Measurements from ENCODE around the gene ALDH7A1.
"Not testable (repeated sequence)": the region's sequence is repeated elsewhere in the genome, so short reads cannot be mapped to it uniquely, and the experiment has no call there.

The ALDH7A1 gene

DNA sequence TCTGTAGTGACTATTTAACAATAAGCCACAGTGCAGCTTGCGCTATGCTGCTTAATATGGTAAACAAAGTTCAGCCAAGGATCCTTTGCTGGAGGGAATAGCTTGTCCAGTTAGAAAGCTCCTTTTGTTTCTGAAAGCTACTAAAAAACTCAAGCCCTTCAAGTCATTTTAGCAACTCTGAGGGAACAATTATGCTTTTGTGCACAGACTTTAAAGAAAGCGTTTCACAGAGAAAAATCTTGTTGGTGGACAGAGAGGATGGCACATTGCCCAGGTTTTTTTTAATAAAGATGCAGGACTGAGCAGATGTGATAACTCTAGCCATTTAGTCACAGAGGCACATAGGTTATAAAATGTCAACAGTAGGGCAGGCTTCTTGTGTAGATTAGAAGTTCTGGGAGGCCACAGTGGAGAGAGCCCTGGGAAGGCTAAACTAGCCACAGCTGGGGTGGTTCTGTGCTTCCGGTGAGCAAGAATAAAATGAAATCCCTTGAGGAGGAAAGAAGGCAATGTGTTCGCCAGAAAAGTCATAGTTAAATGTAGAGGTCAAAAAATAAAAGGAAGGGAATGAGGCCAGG lies 63.4 kb downstream of the ALDH7A1 start:
- DNase-seq, result no peak

DNA sequence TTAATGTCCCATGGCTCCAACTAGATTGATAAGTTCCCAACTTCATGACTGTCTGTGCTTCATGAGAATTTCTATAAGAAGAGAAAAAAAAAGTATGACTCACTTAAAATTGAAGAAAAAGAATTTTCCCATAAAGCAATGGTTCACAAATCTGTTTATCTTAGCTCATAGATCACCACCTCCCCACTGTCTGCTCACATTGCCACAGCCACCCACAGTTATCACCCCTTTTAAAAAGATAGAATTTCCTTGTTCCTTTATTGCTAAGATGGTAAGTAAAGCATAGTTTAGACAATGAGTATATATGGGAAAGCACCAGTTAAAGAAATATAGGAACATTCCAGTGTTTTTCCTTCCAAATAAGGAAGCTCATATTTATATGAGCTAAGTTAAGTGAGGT lies 67.1 kb downstream of the ALDH7A1 start:
- DNase-seq, result no peak

DNA sequence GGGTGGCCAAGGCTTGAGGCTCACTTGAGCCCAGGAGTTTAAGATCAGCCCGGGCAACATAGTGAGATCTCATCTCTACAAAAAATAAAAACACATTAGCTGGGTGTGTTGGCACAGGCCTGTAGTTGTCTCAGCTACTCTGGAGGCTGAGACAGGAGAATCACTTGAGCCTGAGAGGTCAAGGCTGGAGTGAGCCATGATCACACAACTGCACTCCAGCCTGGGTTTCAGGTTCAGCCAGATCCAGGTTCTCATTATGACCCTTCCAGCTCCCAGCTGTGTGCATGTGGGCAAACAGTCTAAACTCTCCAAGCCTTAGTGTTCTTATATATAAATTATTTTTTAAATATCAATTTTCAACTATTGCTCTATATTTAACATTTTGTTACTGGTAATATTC lies 67.9 kb downstream of the ALDH7A1 start:
- no peak for DNase-seq

DNA sequence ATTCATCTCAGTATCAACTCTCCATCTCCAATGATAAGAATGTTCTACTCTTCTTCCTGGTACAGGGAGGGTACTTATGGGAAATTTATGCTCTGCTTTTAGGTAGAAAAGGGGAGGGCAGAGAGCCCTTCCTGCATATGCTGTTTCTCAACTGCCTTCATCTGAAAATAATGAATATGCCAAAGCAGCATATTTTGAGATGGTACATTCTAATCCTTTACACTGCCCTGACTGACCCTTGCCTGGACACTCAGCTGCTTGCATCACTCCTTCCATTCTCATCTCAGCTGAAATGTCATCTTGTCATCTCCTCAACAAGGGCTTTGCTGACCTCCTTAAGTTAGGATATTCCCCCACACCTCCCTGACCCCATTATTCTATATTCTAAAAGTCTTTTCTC lies 68.5 kb downstream of the ALDH7A1 start:
- DNase-seq, result no peak

DNA sequence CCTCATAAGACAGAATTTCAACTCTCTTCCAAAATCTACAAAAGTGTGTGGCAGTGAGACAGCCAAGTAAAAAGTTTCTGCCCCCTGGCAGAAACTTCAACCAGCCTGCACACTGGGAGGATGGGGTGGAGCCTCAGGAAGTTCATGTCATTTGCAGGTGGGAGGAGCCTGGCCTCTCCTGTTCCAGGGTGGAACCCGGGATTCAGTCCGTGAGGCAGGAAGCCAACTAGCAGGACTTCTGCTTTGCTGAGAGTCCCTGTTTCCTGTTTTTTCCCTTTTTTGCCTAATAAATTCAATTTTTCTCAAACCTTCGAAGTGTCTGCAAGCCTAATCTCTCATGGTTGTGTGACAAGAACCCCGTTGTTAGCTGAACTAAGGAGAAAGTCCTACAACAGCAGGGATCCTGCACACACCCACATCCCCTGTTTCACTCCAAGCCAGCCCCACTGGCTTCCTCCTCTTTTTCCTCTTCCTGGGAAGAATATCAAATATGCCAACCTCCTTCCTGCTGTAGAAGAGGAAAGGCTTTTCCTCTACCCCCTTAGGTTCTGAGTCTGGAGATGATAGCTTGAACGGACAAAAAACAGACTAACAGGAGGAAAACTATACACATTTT lies 69.3 kb downstream of the ALDH7A1 start:
- DNase-seq, result no peak

DNA sequence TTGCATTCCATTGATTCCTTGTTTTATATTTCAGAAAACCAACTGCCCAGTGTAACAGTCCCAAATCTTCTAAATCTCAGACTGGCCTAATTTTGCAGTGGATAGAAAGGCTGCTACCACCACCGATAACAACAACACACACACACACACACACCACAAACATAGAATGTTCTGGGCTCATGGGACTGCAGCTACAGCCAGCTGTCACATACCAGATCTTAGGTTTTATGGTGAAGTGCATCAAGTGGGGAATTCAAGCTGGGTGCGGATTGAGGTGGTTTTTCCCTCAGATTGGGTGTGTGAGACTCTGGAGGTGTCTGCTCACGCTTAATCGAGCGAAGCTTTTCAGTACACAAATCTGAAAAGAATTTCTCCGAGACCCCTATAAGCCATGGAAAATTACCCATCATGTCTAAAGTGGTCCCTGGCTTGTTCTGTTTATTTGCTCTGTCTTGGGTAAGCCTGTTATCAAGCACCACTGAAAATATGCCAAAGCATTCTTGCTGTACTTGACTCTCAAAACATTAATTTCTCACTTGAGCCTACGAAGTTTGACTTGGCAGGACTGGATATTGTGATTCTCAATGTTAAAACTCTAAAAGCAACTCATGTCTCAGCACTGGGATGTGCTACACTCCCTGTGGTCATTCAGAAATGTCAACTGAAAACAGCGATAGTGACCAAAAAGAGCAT lies 71.1 kb downstream of the ALDH7A1 start:
- no peak for DNase-seq

DNA sequence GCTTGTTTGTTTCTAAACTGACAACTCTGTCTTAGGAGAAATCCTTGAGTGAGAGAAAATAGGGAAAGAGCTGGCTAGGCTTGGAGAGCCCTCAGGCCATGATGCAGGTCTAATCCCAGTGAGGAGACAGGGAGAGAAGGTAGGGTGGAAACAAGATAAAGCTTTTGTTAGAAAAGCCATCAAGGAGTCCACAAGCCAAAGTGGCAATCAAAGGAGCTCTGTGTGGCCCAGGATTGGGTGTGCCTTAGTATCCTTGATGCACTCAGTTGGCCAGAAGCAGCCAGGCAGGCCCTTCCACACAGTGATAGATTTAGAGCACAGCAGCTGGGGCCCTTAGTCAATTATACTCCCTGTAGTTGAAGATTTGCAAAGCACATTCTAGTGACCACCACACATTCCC lies 73.9 kb downstream of the ALDH7A1 start:
- no peak for DNase-seq

DNA sequence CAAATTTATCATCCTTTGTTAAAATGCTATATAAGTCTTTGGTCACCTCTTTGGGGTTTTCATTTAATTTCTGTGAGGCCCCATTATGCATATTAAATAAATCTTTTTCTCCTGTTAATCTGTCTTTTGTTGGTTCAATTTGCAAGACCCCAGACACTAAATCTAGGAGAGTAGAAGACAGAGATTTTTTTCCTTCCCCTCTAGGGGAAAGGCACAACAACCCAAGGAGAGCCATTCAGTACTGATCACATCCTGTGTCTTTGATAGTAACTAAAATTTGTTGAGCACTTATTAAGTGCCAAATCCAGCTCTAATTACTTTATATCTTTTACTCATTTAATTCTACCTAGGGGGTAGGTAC lies 74.4 kb downstream of the ALDH7A1 start:
- no peak for DNase-seq

DNA sequence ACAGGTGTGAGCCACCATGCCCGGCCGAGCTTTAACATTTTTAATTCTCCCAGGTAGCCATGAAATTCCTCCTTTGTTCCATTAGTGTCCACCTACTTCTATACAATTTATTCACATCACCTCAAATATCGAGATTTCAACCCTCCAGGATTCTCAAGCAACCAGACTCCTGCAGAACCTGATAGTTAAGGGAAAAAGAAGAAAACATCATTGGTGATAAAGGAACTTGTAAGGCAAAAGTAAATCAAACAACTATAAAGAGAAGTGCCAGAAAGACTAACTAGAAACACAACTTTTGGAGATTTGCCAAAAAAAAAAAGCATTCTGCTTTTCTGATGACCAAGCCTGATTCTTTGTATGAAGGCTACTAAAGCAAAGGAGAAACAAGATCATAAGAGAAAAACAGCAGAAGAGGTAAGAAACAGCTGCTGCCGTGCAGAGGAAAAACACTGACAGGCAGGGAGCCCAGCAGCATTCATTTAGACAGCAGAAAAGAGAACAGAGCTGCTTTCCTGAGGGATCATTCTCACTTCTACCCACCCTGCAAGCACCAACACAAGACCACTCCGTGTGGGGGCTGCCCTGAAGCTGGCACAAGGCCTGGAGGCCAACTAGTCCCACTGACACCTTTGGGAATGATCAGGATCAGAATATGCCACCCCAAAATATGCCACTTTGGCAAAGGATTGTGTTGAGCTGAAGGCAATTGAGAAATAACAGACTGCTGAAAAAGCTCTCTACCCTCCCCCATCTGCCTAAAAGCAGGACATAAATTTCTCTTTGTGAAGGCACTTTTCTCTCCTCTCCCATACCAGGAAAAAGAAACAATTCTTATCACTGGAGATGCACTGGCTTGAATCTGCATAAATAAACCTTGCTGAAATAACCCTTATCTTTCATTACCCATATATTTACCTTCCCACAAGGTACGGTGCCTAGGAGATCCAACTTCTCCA lies 75.1 kb downstream of the ALDH7A1 start:
- DNase-seq, result no peak

DNA sequence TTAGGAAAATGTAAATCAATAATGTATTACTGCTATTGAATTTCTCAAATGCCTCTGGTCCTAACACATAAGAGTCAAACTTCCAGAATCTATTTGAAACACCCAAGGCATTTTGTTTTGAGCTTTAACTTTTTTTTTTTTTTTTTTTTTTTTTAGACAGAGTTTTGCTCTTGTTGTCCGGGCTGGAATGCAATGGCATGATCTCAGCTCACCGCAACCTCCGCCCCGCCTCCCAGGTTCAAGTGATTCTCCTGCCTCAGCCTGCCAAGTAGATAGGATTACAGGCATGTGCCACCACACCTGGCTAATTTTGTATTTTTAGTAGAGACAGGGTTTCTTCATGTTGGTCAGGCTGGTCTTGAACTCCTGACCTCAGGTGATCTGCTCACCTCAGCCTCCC lies 75.8 kb downstream of the ALDH7A1 start:
- not testable (repeated sequence) for DNase-seq

DNA sequence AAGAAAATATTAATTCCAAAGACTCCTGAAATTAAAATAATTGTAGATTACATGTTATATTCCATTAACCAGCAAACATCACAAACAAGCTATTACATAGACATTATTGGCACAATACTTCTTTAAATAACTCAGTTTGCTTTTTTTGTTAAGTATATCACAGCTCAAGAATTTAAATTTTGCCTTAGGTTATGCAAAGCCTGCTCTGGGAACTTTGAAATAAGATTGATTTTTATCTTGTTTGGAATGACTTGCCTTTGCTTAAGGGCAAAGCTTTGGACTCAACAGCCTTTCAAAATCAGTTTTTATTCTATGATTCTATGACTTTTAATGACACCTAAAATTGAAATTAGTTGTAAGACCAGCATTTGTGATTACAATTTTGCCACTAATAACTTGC lies 78.2 kb downstream of the ALDH7A1 start:
- DNase-seq, result no peak

DNA sequence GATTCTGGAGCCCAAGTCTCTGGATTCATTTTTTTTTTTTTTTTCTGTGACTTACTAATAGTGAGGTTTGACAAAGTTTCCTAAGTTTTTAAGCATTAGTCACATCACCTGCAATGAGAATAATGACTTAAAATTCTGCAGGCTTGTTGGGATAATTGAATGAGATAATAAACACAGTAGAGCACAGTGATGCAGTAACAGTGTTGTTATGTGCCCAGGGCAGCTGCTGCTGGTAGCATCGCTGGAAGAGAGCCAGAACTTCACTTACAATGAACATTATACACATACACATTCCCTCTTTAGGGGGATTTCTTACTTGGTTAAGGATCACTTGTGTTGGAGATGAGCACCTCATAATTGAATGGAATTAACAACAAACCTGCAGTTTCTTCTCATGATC lies 78.9 kb downstream of the ALDH7A1 start:
- DNase-seq, result no peak

DNA sequence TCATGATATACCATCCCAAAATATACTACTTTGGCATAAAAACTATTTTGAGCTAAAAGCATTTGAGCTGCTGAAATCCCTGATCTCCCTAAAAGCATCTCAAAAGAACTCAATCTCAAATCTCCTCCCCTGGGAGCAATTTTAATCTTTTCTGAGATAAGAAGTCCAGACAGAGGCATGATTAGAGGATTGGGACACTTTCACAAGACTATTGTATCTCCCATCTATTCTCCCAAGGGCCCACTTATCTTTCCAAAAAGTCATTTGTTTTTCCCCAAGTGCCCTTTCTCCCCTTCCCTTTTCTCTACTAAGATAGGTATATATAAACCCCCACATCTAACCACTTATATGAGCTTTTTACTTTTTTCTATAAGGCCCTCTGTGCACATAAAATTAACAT lies 79.7 kb downstream of the ALDH7A1 start:
- no peak for DNase-seq

DNA sequence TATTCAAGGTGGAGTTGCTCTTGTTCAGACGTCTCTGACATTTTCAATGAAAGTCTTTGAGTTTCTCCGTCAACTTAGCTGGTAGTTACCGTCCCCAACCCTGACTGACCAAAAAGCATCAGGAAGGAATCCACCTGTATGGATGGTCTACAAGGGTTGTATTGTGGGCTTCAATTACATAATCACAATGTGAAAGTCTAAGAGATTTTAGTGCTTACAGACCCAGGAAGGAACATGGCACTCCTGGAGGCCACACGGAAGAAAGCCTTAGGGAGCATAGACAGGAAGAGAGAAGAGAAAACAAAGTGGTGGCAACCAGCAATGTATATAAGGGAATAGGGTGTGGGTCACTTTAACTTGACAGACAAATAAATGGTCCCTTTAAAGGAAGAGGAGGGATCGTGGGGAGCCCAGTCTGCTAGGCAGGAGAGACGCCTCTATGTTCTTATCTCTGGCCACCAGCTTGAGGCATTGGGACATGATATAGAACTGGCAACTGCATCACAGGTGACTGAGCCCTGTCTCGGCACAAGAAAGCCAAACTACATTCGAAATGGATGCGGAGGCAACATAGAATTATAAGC lies 80.4 kb downstream of the ALDH7A1 start:
- DNase-seq, result no peak

DNA sequence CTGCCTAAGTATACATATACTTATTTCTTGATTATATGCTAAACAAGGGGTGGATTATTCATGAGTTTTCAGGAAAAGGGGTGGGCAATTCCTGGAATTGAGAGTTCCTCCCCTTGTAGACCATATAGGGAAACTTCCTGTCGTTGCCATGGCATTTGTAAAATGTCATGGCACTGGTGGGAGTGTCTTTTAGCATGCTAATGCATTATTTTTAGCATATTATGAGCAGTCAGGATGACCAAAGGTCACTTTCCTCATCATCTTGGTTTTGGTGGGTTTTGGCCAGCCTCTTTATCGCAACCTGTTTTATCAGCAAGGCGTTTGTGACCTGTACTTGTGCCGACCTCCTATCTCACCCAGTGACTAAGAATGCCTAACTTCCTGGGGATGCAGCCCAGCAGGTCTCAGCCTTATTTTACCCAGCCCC lies 80.9 kb downstream of the ALDH7A1 start:
- DNase-seq, result no peak

DNA sequence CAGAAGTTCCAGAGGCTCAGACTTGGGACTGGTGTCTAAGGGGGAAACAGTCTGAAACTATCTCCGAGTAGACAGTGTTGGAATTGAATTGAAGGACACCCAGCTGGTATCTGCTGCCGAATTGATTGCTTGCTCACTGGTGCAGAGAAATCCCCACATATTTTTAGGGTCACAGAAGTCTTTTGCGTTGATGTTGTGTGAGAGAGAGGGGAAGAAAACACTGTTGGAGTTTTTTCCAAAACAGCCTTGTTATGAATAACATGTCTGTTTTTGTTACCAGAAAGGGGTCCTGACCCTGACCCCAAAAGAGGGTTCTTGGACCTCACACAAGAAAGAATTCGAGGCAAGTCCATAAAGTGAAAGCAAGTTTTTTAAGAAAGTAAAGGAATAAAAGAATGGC lies 81.3 kb downstream of the ALDH7A1 start:
- DNase-seq, result no peak

DNA sequence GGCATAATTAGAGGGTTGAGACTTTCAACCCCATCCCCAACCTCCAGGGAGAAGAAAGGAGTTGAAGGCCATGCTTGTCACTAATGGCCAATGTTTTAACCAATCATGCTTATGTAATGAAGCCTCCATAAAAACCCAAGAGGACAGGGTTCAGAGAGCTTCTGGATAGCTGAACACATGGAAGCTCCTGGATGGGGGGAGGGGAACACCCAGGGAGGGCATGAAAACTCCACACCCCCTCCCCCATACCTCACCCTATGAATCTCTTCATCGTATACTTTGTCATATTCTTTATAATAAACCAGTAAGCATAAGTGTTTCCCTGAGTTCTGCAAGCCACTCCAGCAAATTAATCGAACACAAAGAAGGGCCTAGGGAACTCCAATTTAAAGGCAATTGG lies 81.7 kb downstream of the ALDH7A1 start:
- no peak for DNase-seq

DNA sequence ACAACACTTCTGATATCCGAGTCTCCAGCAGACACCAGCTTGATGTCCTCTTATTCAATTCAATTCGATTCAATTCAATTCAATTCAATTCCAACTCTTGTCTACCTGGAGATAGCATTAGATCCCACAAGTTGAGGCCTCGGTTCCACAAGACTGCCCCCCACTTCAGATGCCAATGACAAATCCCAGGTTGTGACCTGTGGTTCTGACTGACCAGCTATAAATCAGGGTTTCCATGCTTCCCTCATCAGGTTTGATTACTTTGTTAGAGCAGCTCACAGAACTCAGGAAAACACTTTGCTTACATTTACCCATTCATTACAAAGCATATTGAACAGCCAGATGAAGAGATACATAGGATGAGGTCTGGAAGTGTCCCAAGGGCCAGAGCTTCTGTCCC lies 82.6 kb downstream of the ALDH7A1 start:
- DNase-seq, result no peak

DNA sequence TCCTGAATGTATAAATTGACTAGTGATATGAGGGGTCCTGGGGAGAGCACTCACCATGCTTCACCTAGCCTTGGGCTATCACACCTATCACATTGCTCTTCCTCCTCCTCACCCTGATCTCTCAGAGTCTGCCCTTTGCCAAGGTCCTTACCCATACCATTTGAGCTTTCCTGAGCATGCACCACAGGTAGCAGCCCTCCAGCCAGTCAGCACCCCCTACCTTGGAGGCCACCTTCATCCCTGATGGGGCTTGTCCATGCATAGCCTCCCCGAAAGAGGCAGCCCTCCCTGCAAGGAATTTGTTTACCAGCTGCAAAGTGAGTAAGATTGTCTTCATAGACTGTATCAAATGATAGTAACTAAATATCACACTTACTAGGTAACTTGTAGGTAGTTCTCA lies 83.1 kb downstream of the ALDH7A1 start:
- no peak for DNase-seq

DNA sequence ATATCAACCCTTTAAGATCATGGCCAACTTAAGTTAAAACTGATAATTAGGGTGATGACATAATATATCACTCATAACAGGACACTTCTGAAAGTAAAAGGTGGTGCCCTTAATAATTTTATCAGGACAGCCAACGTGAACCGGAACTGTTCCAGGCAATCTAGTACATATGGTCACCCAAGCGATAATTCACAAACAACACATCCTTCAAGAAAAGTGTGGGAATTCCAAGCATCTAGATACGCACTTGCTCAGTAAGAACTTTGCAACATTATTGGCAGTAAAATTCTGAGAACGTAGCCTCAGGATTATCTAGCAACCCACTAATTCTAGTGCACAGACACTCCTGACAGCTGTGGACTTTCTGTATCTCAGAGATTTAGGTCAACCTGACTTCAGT lies 85.7 kb downstream of the ALDH7A1 start:
- DNase-seq, result no peak

DNA sequence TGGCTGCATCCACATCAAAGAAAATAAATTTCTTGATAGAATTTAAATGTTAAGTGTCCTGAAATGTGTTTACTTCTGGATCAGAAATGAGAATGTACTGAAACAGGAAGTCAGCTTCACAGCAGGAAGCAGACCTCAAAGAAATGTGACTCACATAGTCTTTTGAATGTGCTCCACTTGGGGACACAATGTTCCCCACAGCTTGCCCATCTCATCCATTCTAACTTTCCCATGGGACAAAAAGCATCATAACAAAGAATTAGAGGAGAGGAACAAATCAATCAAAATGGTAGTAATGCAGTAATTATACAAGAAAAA lies 86.1 kb downstream of the ALDH7A1 start:
- DNase-seq, result no peak

DNA sequence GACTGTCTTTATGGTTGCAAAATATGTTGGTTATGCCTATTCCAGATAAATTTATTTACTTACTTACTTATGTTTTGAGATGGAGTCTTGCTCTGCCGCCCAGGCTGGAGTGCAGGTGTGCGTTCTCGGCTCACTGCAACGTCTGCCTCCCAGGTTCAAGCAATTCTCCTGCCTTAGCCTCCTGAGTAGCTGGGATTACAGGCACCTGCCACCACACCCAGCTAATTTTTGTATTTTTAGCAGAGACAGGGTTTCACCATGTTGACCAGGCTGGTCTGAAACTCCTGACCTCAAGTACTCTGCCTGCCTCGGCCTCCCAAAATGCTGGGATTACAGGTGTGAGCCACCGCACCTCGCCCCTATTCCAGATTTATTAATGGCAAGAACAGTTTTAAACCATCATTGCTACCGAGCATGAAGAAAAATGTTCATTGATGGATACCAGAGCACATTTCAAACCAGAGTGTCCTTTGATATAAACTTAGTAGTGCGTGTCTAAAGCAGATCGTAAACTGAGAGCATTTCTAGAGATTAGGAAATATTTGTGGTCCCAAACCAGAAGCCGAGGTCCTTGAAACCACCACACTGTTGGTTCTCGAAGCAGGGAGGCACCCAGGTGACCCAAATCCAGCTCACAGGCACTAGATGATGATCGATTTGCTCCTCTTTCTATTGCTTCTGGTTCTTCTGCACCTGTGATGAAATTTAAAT lies 86.6 kb downstream of the ALDH7A1 start:
- DNase-seq, result no peak

DNA sequence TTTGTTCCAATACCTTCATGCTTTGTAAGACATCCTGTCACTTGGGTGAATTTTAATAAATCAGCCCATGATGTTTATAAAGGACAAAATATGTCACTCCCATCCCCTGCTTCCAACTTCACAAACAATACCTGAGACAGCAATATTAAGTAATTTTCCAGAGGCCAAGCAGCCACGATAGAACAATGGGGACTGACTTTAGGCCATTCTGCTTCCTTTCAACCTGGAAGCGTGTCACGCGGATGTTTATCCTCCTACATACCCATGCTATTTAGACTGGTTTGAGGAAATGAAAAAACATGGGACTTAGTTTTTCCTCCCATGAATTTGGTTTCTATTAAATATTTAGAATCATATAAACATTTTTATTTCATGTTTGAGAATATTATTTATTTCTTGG lies 88.9 kb downstream of the ALDH7A1 start:
- no peak for DNase-seq
